Cortex of kidney (tissue), 1 donor: ENCODE data around the gene OSBPL1A.

Experiments used
- DNase-seq: peaks from one replicate; lab custom pipeline; 2025; lab: John Stamatoyannopoulos, UW

Gene OSBPL1A

GRCh38 chr18:24219561-24220317 is 177.9 kb downstream of the OSBPL1A start:
- DNase-seq: no peak

GRCh38 chr18:24214913-24215312 is 182.7 kb downstream of the OSBPL1A start:
- DNase-seq: no peak

- no peak for DNase-seq
Observed at GRCh38 chr18:24214144-24214543, 183.5 kb downstream of the OSBPL1A start.

GRCh38 chr18:24212939-24213338 is 184.7 kb downstream of the OSBPL1A start:
- no peak for DNase-seq

- DNase-seq: no peak
Observed at GRCh38 chr18:24209558-24209957, 188.1 kb downstream of the OSBPL1A start.

- DNase-seq: no peak
Observed at GRCh38 chr18:24208270-24209035, 189.2 kb downstream of the OSBPL1A start.

- no peak for DNase-seq
Observed at GRCh38 chr18:24204904-24205303, 192.7 kb downstream of the OSBPL1A start.

GRCh38 chr18:24201699-24202687 is 195.6 kb downstream of the OSBPL1A start:
- DNase-seq: no peak

- DNase-seq: no peak
Observed at GRCh38 chr18:24200494-24201290, 196.9 kb downstream of the OSBPL1A start.

- no peak for DNase-seq
Observed at GRCh38 chr18:24199372-24199962, 198.2 kb downstream of the OSBPL1A start.

- DNase-seq: no peak
Observed at GRCh38 chr18:24198461-24198860, 199.2 kb downstream of the OSBPL1A start.

GRCh38 chr18:24197412-24197811 is 200.2 kb downstream of the OSBPL1A start:
- no peak for DNase-seq

GRCh38 chr18:24196764-24197163 is 200.9 kb downstream of the OSBPL1A start:
- DNase-seq: no peak

GRCh38 chr18:24195296-24196053 is 202.1 kb downstream of the OSBPL1A start:
- no peak for DNase-seq

- DNase-seq: no peak
Observed at GRCh38 chr18:24190590-24190989, 207.0 kb downstream of the OSBPL1A start.

- DNase-seq: no peak
Observed at GRCh38 chr18:24189664-24190346, 207.8 kb downstream of the OSBPL1A start.

GRCh38 chr18:24189007-24189528 is 208.6 kb downstream of the OSBPL1A start:
- no peak for DNase-seq

GRCh38 chr18:24188120-24188519 is 209.5 kb downstream of the OSBPL1A start:
- DNase-seq: no peak

- no peak for DNase-seq
Observed at GRCh38 chr18:24187689-24188088, 209.9 kb downstream of the OSBPL1A start.
